ENCODE data around the gene VIL1. TPM values are rescaled to one million over a fixed set of nuclear protein-coding genes. Genes with fewer than 3 reads are reported as not detected.

Gene VIL1
- polyA plus RNA-seq, 1 donor (not counting 4 experiments of a cell fraction or from before 2014, with no cell fraction given) = not detected

DNA sequence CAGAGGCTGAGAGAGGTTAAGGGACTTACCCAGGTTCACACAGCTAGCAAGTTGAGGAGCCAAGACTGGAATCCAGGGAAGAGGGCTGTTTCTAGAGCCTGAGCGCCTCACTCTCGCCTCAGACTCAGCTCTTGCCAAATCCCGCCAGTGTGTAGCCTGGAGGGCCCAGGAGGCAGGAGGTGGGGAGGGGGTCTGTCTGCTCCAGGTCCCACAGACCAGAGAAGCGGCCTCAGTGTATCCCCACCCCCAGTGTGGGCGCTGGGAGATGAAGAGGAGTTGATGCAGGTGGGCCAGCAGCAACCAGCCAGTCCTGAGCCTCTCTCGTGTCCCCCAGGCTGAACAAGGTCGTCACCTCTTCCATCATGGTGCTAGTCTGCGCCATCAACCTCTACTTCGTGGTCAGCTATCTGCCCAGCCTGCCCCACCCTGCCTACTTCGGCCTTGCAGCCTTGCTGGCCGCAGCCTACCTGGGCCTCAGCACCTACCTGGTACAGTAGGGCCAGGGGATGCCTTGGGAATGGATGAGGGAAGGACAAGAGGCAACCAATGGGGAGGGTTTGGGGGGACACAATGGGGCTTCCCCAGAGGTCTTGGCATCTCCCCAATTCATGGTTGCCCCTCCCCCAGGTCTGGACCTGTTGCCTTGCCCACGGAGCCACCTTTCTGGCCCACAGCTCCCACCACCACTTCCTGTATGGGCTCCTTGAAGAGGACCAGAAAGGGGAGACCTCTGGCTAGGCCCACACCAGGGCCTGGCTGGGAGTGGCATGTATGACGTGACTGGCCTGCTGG is 24.4 kb upstream of the VIL1 start:
- H3K36me3 ChIP-seq (ENCODE audit: control insufficient read depth in 2 of 2, extremely low read depth in 1 of 2, insufficient read depth in 2 of 2, low read length in 2 of 2) = no peaks in the 10 kb centered on the region
- FAIRE-seq (no peak), DNase-seq (ENCODE audit: low read depth, low spot score) (no peak)
- dilution Hi-C loops (cut with MboI; ENCODE audit: extremely low pct_ligation_motif_present, low sequenced_read_pairs) = no loop called here
- H3K4me2 ChIP-seq (ENCODE audit: control insufficient read depth, extremely low read depth, insufficient read depth, low read depth, low read length) = no peak overlapping the region
- no peak overlapping the region for H3K27ac ChIP-seq (ENCODE audit: control insufficient read depth, insufficient read depth, low read length)
- peaks cover 19% of the 10 kb centered on the region for H3K4me1 ChIP-seq (ENCODE audit: control insufficient read depth, extremely low read depth, insufficient read depth, low read length)
- H3K9me3 ChIP-seq (ENCODE audit: control insufficient read depth, low read depth, low read length) = no peaks in the 10 kb centered on the region
- H3K79me2 ChIP-seq (ENCODE audit: control insufficient read depth, insufficient read depth, low read length) = peaks cover 4% of the 10 kb centered on the region
- H4K20me1 ChIP-seq (ENCODE audit: control insufficient read depth, extremely low read depth, insufficient read depth, low read length) = no peaks in the 10 kb centered on the region
- H3K9me1 ChIP-seq (ENCODE audit: control insufficient read depth, extremely low read depth, insufficient read depth, low read length) = no peaks in the 10 kb centered on the region
- H2AFZ ChIP-seq (ENCODE audit: control insufficient read depth, low read length) = no peak overlapping the region
- no peak overlapping the region for H3K9ac ChIP-seq (ENCODE audit: control insufficient read depth, extremely low read depth, insufficient read depth, low read length)
- TF ChIP-seq, protein P1, sequence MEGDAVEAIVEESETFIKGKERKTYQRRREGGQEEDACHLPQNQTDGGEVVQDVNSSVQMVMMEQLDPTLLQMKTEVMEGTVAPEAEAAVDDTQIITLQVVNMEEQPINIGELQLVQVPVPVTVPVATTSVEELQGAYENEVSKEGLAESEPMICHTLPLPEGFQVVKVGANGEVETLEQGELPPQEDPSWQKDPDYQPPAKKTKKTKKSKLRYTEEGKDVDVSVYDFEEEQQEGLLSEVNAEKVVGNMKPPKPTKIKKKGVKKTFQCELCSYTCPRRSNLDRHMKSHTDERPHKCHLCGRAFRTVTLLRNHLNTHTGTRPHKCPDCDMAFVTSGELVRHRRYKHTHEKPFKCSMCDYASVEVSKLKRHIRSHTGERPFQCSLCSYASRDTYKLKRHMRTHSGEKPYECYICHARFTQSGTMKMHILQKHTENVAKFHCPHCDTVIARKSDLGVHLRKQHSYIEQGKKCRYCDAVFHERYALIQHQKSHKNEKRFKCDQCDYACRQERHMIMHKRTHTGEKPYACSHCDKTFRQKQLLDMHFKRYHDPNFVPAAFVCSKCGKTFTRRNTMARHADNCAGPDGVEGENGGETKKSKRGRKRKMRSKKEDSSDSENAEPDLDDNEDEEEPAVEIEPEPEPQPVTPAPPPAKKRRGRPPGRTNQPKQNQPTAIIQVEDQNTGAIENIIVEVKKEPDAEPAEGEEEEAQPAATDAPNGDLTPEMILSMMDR (optimal IDR thresholded peaks at IDR 0.05 in 1 of 3, IDR thresholded peaks at IDR 0.05 in 1 of 3, conservative IDR thresholded peaks at IDR 0.05 in 1 of 3; ENCODE audit: extremely low read depth in 1 of 3, insufficient read depth in 2 of 3, low read length in 3 of 3) = no peak
- no peak for TF ChIP-seq EZH2 (IDR thresholded peaks at IDR 0.05; ENCODE audit: low read length)
- no peaks in the 10 kb centered on the region for H3K27me3 ChIP-seq (ENCODE audit: control insufficient read depth, extremely low read depth, insufficient read depth, low read length)
- no peak overlapping the region for H3K4me3 ChIP-seq (ENCODE audit: control insufficient read depth in 2 of 3, extremely low read depth in 1 of 3, insufficient read depth in 2 of 3, low read depth in 1 of 3, low read length in 3 of 3)

DNA sequence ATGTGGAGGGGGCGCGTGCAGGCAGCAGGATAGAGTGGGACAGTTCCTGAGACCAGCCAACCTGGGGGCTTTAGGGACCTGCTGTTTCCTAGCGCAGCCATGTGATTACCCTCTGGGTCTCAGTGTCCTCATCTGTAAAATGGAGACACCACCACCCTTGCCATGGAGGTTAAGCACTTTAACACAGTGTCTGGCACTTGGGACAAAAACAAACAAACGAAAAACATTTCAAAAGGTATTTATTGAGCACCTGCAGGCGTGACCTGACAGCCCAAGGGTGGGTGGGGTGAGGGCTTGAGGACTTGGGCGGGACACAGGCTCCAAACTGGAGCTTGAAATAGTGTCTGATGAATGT is 23.9 kb upstream of the VIL1 start:
- no peaks in the 10 kb centered on the region for H3K9me3 ChIP-seq (ENCODE audit: control insufficient read depth, low read depth, low read length)
- H2AFZ ChIP-seq (ENCODE audit: control insufficient read depth, low read length) = no peak overlapping the region
- TF ChIP-seq, protein P1 (optimal IDR thresholded peaks at IDR 0.05 in 1 of 3, IDR thresholded peaks at IDR 0.05 in 1 of 3, conservative IDR thresholded peaks at IDR 0.05 in 1 of 3; ENCODE audit: extremely low read depth in 1 of 3, insufficient read depth in 2 of 3, low read length in 3 of 3) = no peak
- TF ChIP-seq EZH2 (IDR thresholded peaks at IDR 0.05; ENCODE audit: low read length) = no peak
- no peak overlapping the region for H3K27ac ChIP-seq (ENCODE audit: control insufficient read depth, insufficient read depth, low read length)
- peaks cover 4% of the 10 kb centered on the region for H3K79me2 ChIP-seq (ENCODE audit: control insufficient read depth, insufficient read depth, low read length)
- peaks cover 19% of the 10 kb centered on the region for H3K4me1 ChIP-seq (ENCODE audit: control insufficient read depth, extremely low read depth, insufficient read depth, low read length)
- no peaks in the 10 kb centered on the region for H3K27me3 ChIP-seq (ENCODE audit: control insufficient read depth, extremely low read depth, insufficient read depth, low read length)
- no peak for DNase-seq (ENCODE audit: low read depth, low spot score)
- no peaks in the 10 kb centered on the region for H3K9me1 ChIP-seq (ENCODE audit: control insufficient read depth, extremely low read depth, insufficient read depth, low read length)
- dilution Hi-C loops (cut with MboI; ENCODE audit: extremely low pct_ligation_motif_present, low sequenced_read_pairs) = no loop called here
- no peaks in the 10 kb centered on the region for H4K20me1 ChIP-seq (ENCODE audit: control insufficient read depth, extremely low read depth, insufficient read depth, low read length)
- H3K36me3 ChIP-seq (ENCODE audit: control insufficient read depth in 2 of 2, extremely low read depth in 1 of 2, insufficient read depth in 2 of 2, low read length in 2 of 2) = no peaks in the 10 kb centered on the region
- FAIRE-seq = no peak
- H3K4me2 ChIP-seq (ENCODE audit: control insufficient read depth, extremely low read depth, insufficient read depth, low read depth, low read length) = no peak overlapping the region
- no peak overlapping the region for H3K4me3 ChIP-seq (ENCODE audit: control insufficient read depth in 2 of 3, extremely low read depth in 1 of 3, insufficient read depth in 2 of 3, low read depth in 1 of 3, low read length in 3 of 3)
- no peak overlapping the region for H3K9ac ChIP-seq (ENCODE audit: control insufficient read depth, extremely low read depth, insufficient read depth, low read length)
